GM06990 (cell line): ENCODE data around the gene RAPGEF5.

Experiments
- DNase-seq: peaks from one replicate; pipeline ENCODE4 v3.0.0-alpha.2; 2011; ENCODE audit not compliant: insufficient read length; ENCODE audit errors: extremely low read depth
- H3K27me3 ChIP-seq: replicated peaks from 2 replicates; pipeline ENCODE4 v1.6.0; 2011; ENCODE audit warnings: low read length; ENCODE audit not compliant: control insufficient read depth, insufficient read depth
- H3K36me3 ChIP-seq: 2 replicates; pipeline ENCODE4 v1.5.1; 2011; ENCODE audit warnings: low read length; ENCODE audit not compliant: control insufficient read depth, insufficient read depth
- H3K4me3 ChIP-seq: replicated peaks from 2 replicates; pipeline ENCODE4 v1.5.1; 2011; ENCODE audit warnings: low read depth, mild to moderate bottlenecking, control low read depth, low read length
- CTCF ChIP-seq: IDR thresholded peaks from 2 replicates; pipeline ENCODE4 v1.5.1; 2011; ENCODE audit warnings: low read length, control low read depth, mild to moderate bottlenecking, inconsistent platforms; ENCODE audit not compliant: insufficient read depth, poor library complexity, severe bottlenecking

Gene RAPGEF5

GRCh38 chr7:22348379-22348778 is 8.6 kb downstream of the RAPGEF5 start:
- H3K4me3 ChIP-seq = no peak overlapping the region
- no peaks in the 10 kb centered on the region for H3K27me3 ChIP-seq
- H3K36me3 ChIP-seq = no peaks in the 10 kb centered on the region
- DNase-seq = no peak
- TF ChIP-seq CTCF = no peak

- no peak overlapping the region for H3K4me3 ChIP-seq
These were observed 10.4 kb downstream of the RAPGEF5 start for GRCh38 chr7:22346383-22347107.

GRCh38 chr7:22344655-22345054 is 12.3 kb downstream of the RAPGEF5 start:
- Histone ChIP-seq H3K4me3 (no peak overlapping the region), H3K27me3 (no peaks in the 10 kb centered on the region), H3K36me3 (no peaks in the 10 kb centered on the region)
- DNase-seq = no peak
- no peak for TF ChIP-seq CTCF

More at GRCh38 chr7:22346383-22347107, 10.4 kb downstream of the RAPGEF5 start:
- Histone ChIP-seq H3K36me3 (no peaks in the 10 kb centered on the region), H3K27me3 (no peaks in the 10 kb centered on the region)
- no peak for TF ChIP-seq CTCF
- no peak for DNase-seq

GRCh38 chr7:22343612-22344011 is 13.3 kb downstream of the RAPGEF5 start:
- TF ChIP-seq CTCF = no peak
- no peak for DNase-seq
- Histone ChIP-seq H3K36me3 (no peaks in the 10 kb centered on the region), H3K27me3 (no peaks in the 10 kb centered on the region), H3K4me3 (no peak overlapping the region)

GRCh38 chr7:22343071-22343470 is 13.9 kb downstream of the RAPGEF5 start:
- DNase-seq = no peak
- no peaks in the 10 kb centered on the region for H3K27me3 ChIP-seq
- no peaks in the 10 kb centered on the region for H3K36me3 ChIP-seq
- no peak for TF ChIP-seq CTCF
- no peak overlapping the region for H3K4me3 ChIP-seq
